Measurements from ENCODE around the gene INPP5J. TPM values are rescaled to one million over a fixed set of nuclear protein-coding genes. Genes with fewer than 3 reads are reported as not detected.

INPP5J gene
- total RNA-seq, 2 donors from 2014 or later = 18.3 to 18.4 TPM

GRCh38 chr22:31128156-31128555, 5.4 kb downstream of the INPP5J start:
- Histone ChIP-seq H3K4me1 (no peaks in the 10 kb centered on the region), H3K9ac (ENCODE audit: low read depth in 2 of 2, low read length in 2 of 2) (no peak overlapping the region), H3K4me3 (no peak overlapping the region), H3K27me3 (no peaks in the 10 kb centered on the region), H3K9me3 (no peaks in the 10 kb centered on the region), H3K27ac (no peak overlapping the region), H3K36me3 (no peaks in the 10 kb centered on the region)
- no peak for TF ChIP-seq CTCF (IDR thresholded peaks at IDR 0.05)
- DNase-seq = no peak
- intact Hi-C loops (cut with DNase I) = no loop called here

- Histone ChIP-seq H3K27me3 (no peaks in the 10 kb centered on the region), H3K27ac (no peak overlapping the region), H3K9ac (ENCODE audit: low read depth in 2 of 2, low read length in 2 of 2) (no peak overlapping the region), H3K4me3 (no peak overlapping the region), H3K36me3 (no peaks in the 10 kb centered on the region), H3K4me1 (no peaks in the 10 kb centered on the region), H3K9me3 (no peaks in the 10 kb centered on the region)
- no peak for TF ChIP-seq CTCF (IDR thresholded peaks at IDR 0.05)
- no peak for DNase-seq
- intact Hi-C loops (cut with DNase I) = no loop called here
Measured at GRCh38 chr22:31130873-31131272, 8.1 kb downstream of the INPP5J start.

- intact Hi-C loops (cut with DNase I) = no loop called here
- H3K36me3 ChIP-seq = no peaks in the 10 kb centered on the region
- H3K9me3 ChIP-seq = no peaks in the 10 kb centered on the region
- H3K4me1 ChIP-seq = no peaks in the 10 kb centered on the region
- no peak overlapping the region for H3K4me3 ChIP-seq
- no peak overlapping the region for H3K9ac ChIP-seq (ENCODE audit: low read depth in 2 of 2, low read length in 2 of 2)
- no peaks in the 10 kb centered on the region for H3K27me3 ChIP-seq
- no peak for DNase-seq
- TF ChIP-seq CTCF (IDR thresholded peaks at IDR 0.05) = no peak
- no peak overlapping the region for H3K27ac ChIP-seq
Measured at GRCh38 chr22:31133911-31134310, 11.1 kb downstream of the INPP5J start.

GRCh38 chr22:31134688-31135087, 11.9 kb downstream of the INPP5J start:
- intact Hi-C loops (cut with DNase I) = no loop called here
- no peak overlapping the region for H3K27ac ChIP-seq
- no peaks in the 10 kb centered on the region for H3K27me3 ChIP-seq
- no peak for TF ChIP-seq CTCF (IDR thresholded peaks at IDR 0.05)
- no peaks in the 10 kb centered on the region for H3K36me3 ChIP-seq
- no peaks in the 10 kb centered on the region for H3K9me3 ChIP-seq
- H3K4me1 ChIP-seq = no peaks in the 10 kb centered on the region
- H3K4me3 ChIP-seq = no peak overlapping the region
- no peak for DNase-seq
- H3K9ac ChIP-seq (ENCODE audit: low read depth in 2 of 2, low read length in 2 of 2) = no peak overlapping the region

GRCh38 chr22:31135706-31136105, 12.9 kb downstream of the INPP5J start:
- no peak for DNase-seq
- Histone ChIP-seq H3K27ac (no peak overlapping the region), H3K9ac (ENCODE audit: low read depth in 2 of 2, low read length in 2 of 2) (no peak overlapping the region), H3K27me3 (no peaks in the 10 kb centered on the region), H3K9me3 (no peaks in the 10 kb centered on the region), H3K4me1 (no peaks in the 10 kb centered on the region), H3K4me3 (no peak overlapping the region), H3K36me3 (no peaks in the 10 kb centered on the region)
- no peak for TF ChIP-seq CTCF (IDR thresholded peaks at IDR 0.05)
- intact Hi-C loops (cut with DNase I) = no loop called here

GRCh38 chr22:31136155-31136554, 13.4 kb downstream of the INPP5J start:
- intact Hi-C loops (cut with DNase I) = no loop called here
- DNase-seq = no peak

More at GRCh38 chr22:31136155-31136554, 13.4 kb downstream of the INPP5J start:
- Histone ChIP-seq H3K9ac (ENCODE audit: low read depth in 2 of 2, low read length in 2 of 2) (no peak overlapping the region), H3K9me3 (no peaks in the 10 kb centered on the region), H3K27me3 (no peaks in the 10 kb centered on the region), H3K27ac (no peak overlapping the region), H3K4me1 (no peaks in the 10 kb centered on the region), H3K4me3 (no peak overlapping the region), H3K36me3 (no peaks in the 10 kb centered on the region)
- no peak for TF ChIP-seq CTCF (IDR thresholded peaks at IDR 0.05)

Data from colonic mucosa (tissue), 4 donors.